SK-N-MC (cell line): ENCODE results near the gene LIFR.

ENCODE experiments used
- EZH2 ChIP-seq: fragments of 200-600 bp; sonication (generic); IDR thresholded peaks from one replicate; pipeline ENCODE4 v1.6.1; 2017; ENCODE audit warnings: antibody characterized with exemption
- FOXP2 ChIP-seq: optimal IDR thresholded peaks from 2 replicates; pipeline ENCODE3; 2011; ENCODE audit warnings: mild to moderate bottlenecking, moderate library complexity; ENCODE audit not compliant: insufficient read depth; ENCODE audit errors: extremely low read length, control extremely low read depth
- POLR2AphosphoS5 ChIP-seq: IDR thresholded peaks from 2 replicates; pipeline ENCODE4 v1.6.1; 2012; ENCODE audit warnings: mild to moderate bottlenecking, low read depth, low read length, borderline replicate concordance

DNA sequence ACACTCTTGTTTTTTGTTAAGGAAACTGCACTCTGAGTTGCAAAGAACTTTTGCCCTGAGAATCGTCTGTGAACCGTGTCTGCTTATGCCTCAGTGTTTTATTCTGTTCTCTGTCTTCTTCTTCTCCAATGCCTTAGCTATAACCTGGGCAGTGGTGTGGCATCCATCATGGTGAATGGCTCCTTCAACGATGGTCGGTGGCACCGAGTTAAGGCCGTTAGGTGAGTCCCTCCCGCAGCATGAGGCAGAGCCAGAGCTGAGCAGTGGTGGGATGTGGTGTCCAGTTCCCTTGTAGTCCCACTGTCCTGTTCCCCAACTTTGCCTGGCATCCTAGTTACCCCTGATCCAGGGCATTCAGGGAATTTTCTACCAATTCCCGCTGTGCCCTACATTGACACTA lies 98.3 kb downstream of the LIFR start:
- TF ChIP-seq POLR2AphosphoS5 = no peak
- no peak for TF ChIP-seq EZH2
- no peak for TF ChIP-seq FOXP2
